ENCODE measurements around the gene GRIN2A. TPM values are rescaled to one million over a fixed set of nuclear protein-coding genes. Genes with fewer than 3 reads are reported as not detected.

The GRIN2A gene
- total and polyA plus RNA-seq, 2 of the 13 experiments (the other 11 are each of a cell fraction or from before 2014, with no cell fraction given) = not detected

DNA sequence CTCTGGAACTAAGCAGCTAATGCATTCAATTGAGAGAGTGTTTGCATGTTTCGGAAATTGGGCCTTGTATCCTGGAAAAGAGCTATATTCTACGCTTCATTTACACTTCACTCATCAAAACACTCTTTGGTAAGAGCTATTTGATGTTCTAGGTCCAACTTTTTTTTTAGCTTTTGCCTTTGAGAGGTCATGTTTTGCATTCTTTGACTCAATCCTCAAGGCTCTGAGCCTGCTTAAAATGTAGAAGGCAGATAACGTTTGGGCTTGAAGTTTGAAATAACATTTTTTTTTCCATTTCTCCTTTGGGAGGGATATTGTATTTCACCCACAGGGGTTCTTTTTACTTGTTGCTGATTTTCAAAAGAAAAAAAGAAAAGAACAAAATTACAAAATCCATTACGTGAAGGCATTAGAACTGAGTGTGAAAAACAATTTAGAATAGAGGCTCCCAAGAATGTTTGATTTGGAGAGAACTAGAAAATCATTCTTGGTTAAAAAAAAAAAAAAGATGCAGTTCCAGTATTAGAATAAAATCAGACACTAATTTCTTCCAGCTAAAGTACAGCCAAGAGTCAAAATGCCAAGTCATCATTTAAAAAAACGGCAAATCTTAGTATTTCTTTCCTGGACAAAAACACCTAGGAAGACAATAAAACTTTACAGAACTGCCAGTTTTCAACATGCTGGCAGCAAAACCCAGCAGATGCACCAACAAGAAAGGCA is 268.5 kb downstream of the GRIN2A start:
- intact Hi-C loops (cut with micrococcal nuclease; ENCODE audit: unreplicated experiment) = no loop called here
- Histone ChIP-seq H3K4me1 (ENCODE audit: insufficient read depth, low read length) (no peaks in the 10 kb centered on the region), H3K4me2 (ENCODE audit: low read depth, low read length) (no peak overlapping the region), H3K27ac (ENCODE audit: extremely low read length, insufficient read depth, low read length) (no peak overlapping the region), H3K9me3 (ENCODE audit: low read length) (no peaks in the 10 kb centered on the region), H3K36me3 (replicated peaks in 1 of 2; ENCODE audit: control insufficient read depth in 1 of 2, insufficient read depth in 2 of 2, low read length in 2 of 2) (no peaks in the 10 kb centered on the region), H4K20me1 (ENCODE audit: insufficient read depth, low read length) (no peaks in the 10 kb centered on the region), H2AFZ (ENCODE audit: low read length) (no peak overlapping the region), H3K9ac (ENCODE audit: insufficient read depth, low read depth, low read length) (no peak overlapping the region), H3K79me2 (ENCODE audit: insufficient read depth, low read length) (no peaks in the 10 kb centered on the region), H3K27me3 (ENCODE audit: control insufficient read depth in 1 of 2, insufficient read depth in 2 of 2, low read length in 2 of 2) (peaks cover 0 to 15% of the 10 kb centered on the region in 2 experiments; a peak in 2 of 5 replicates), H3K4me3 (replicated peaks in 1 of 3; ENCODE audit: insufficient read depth in 1 of 3, low read depth in 2 of 3, low read length in 3 of 3) (no peak overlapping the region)
- POLR2A ChIA-PET = no interaction called here
- no peak for FAIRE-seq
- in situ Hi-C loops (cut with HindIII; ENCODE audit: extremely low pct_ligation_motif_present, low pct_unique_long_range_greater_than_20kb) = no loop called here
- no peak for DNase-seq (ENCODE audit: low spot score)
- BruUV-seq (replicated peaks) = no TSS peak
- 3% methylated on average over 5 of the region's 5 CpGs for WGBS (ENCODE audit: low lambda C conversion rate)
- ATAC-seq = no peak
- TF ChIP-seq, protein P1, sequence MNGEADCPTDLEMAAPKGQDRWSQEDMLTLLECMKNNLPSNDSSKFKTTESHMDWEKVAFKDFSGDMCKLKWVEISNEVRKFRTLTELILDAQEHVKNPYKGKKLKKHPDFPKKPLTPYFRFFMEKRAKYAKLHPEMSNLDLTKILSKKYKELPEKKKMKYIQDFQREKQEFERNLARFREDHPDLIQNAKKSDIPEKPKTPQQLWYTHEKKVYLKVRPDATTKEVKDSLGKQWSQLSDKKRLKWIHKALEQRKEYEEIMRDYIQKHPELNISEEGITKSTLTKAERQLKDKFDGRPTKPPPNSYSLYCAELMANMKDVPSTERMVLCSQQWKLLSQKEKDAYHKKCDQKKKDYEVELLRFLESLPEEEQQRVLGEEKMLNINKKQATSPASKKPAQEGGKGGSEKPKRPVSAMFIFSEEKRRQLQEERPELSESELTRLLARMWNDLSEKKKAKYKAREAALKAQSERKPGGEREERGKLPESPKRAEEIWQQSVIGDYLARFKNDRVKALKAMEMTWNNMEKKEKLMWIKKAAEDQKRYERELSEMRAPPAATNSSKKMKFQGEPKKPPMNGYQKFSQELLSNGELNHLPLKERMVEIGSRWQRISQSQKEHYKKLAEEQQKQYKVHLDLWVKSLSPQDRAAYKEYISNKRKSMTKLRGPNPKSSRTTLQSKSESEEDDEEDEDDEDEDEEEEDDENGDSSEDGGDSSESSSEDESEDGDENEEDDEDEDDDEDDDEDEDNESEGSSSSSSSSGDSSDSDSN (CRISPR knock-in tag; IDR thresholded peaks at IDR 0.05) = no peak
- TF ChIP-seq MAFF (IDR thresholded peaks at IDR 0.05; ENCODE audit: low read depth, low read length) (peak; percentile 98), NFE2L2 (IDR thresholded peaks at IDR 0.05; ENCODE audit: low read length) (peak; percentile 67; the same call in 1 of the 2 replicates), MAFK (conservative IDR thresholded peaks at IDR 0.05 in 1 of 2, IDR thresholded peaks at IDR 0.05 in 1 of 2; ENCODE audit: low read length in 2 of 2) (peak; percentile 98)
- CTCF ChIA-PET (ENCODE audit: low intra/inter-chr PET ratio, low total read pairs) = no interaction called here

GRCh38 chr16:9911989-9912388 is 270.2 kb downstream of the GRIN2A start:
- Histone ChIP-seq H3K79me2 (ENCODE audit: insufficient read depth, low read length) (no peaks in the 10 kb centered on the region), H3K36me3 (replicated peaks in 1 of 2; ENCODE audit: control insufficient read depth in 1 of 2, insufficient read depth in 2 of 2, low read length in 2 of 2) (no peaks in the 10 kb centered on the region), H3K27me3 (ENCODE audit: control insufficient read depth in 1 of 2, insufficient read depth in 2 of 2, low read length in 2 of 2) (peaks cover 0 to 26% of the 10 kb centered on the region in 2 experiments; a peak in 2 of 5 replicates), H2AFZ (ENCODE audit: low read length) (no peak overlapping the region), H3K27ac (ENCODE audit: extremely low read length, insufficient read depth, low read length) (no peak overlapping the region), H3K9me3 (ENCODE audit: low read length) (no peaks in the 10 kb centered on the region), H3K4me3 (replicated peaks in 1 of 3; ENCODE audit: insufficient read depth in 1 of 3, low read depth in 2 of 3, low read length in 3 of 3) (no peak overlapping the region), H4K20me1 (ENCODE audit: insufficient read depth, low read length) (no peaks in the 10 kb centered on the region), H3K4me2 (ENCODE audit: low read depth, low read length) (no peak overlapping the region), H3K4me1 (ENCODE audit: insufficient read depth, low read length) (no peaks in the 10 kb centered on the region), H3K9ac (ENCODE audit: insufficient read depth, low read depth, low read length) (no peak overlapping the region)
- no peak for ATAC-seq
- DNase-seq (ENCODE audit: low spot score) = no peak
- in situ Hi-C loops (cut with HindIII; ENCODE audit: extremely low pct_ligation_motif_present, low pct_unique_long_range_greater_than_20kb) (no loop called here), intact Hi-C loops (cut with micrococcal nuclease; ENCODE audit: unreplicated experiment) (no loop called here)
- 2% methylated on average over 4 of the region's 4 CpGs for WGBS (ENCODE audit: low lambda C conversion rate)
- FAIRE-seq = no peak
- BruUV-seq (replicated peaks) = no TSS peak
- POLR2A ChIA-PET = no interaction called here
- CTCF ChIA-PET (ENCODE audit: low intra/inter-chr PET ratio, low total read pairs) = no interaction called here
- TF ChIP-seq ZNF713 (CRISPR knock-in tag; IDR thresholded peaks at IDR 0.05) (no peak), ATF7 (IDR thresholded peaks at IDR 0.05) (0 out of 2 replicates have a peak, but pooled peaks have one; percentile 47), ATF7 (CRISPR knock-in tag; IDR thresholded peaks at IDR 0.05) (no peak), TRIM22 (IDR thresholded peaks at IDR 0.05) (peak; percentile 91; the same call in 1 of the 2 replicates), CREB1 (IDR thresholded peaks at IDR 0.05) (peak; percentile 96), CREB1 (CRISPR knock-in tag; IDR thresholded peaks at IDR 0.05) (no peak), ZNF282 (IDR thresholded peaks at IDR 0.05; ENCODE audit: partially characterized antibody) (peak; percentile 68), NBN (conservative IDR thresholded peaks at IDR 0.05) (peak; percentile 70; the same call in 1 of the 2 replicates), FOXK2 (IDR thresholded peaks at IDR 0.05) (0 out of 2 replicates have a peak, but pooled peaks have one; percentile 47), IKZF1 (IDR thresholded peaks at IDR 0.05) (peak; percentile 83; the same call in 1 of the 2 replicates)
- TF ChIP-seq, protein P2, sequence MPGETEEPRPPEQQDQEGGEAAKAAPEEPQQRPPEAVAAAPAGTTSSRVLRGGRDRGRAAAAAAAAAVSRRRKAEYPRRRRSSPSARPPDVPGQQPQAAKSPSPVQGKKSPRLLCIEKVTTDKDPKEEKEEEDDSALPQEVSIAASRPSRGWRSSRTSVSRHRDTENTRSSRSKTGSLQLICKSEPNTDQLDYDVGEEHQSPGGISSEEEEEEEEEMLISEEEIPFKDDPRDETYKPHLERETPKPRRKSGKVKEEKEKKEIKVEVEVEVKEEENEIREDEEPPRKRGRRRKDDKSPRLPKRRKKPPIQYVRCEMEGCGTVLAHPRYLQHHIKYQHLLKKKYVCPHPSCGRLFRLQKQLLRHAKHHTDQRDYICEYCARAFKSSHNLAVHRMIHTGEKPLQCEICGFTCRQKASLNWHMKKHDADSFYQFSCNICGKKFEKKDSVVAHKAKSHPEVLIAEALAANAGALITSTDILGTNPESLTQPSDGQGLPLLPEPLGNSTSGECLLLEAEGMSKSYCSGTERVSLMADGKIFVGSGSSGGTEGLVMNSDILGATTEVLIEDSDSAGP (CRISPR knock-in tag; IDR thresholded peaks at IDR 0.05; ENCODE audit: borderline replicate concordance) = no peak

Data from HepG2 (cell line).